DMS114 treated with DMSO at 0.1 percent for 48 hours (cell line): Measurements from ENCODE around the gene PTPRU.
"Not testable (repeated sequence)": the region's sequence is repeated elsewhere in the genome, so short reads cannot be mapped to it uniquely, and the experiment has no call there.

Experiments
- DNase-seq: peaks from one replicate; lab custom pipeline; 2025; ENCODE audit not compliant: unreplicated experiment; lab: John Stamatoyannopoulos, UW

Gene PTPRU

GRCh38 chr1:29221296-29221695 lies 15.0 kb upstream of the PTPRU start:
- no peak for DNase-seq

- not testable (repeated sequence) for DNase-seq
Measured at GRCh38 chr1:29222260-29222659, 14.1 kb upstream of the PTPRU start.

GRCh38 chr1:29222686-29223085 lies 13.6 kb upstream of the PTPRU start:
- no peak for DNase-seq

- no peak for DNase-seq
Measured at GRCh38 chr1:29223521-29223920, 12.8 kb upstream of the PTPRU start.

DNA sequence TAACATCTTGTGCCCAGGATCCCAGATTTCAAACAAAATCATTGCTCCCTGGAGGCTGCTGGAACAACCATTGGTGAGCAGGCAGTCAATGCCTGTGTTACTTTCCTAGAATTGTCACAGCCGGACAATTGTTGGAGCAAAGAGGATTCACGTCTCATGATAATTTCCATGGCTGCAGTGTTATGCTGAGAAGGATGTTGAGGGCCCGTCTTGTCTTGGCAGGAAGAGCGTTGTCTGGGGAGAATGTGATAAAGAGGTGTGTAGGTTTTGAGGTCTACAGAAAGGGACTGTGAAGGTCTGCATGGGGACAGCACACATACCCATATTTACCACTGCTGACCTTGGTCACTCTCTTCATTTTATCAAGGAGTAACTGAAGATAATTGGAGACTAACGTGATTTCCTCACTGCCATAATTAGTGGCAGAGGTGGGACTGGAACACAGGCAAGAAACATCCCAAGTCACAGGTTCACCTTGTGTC lies 11.9 kb upstream of the PTPRU start:
- DNase-seq: no peak

- no peak for DNase-seq
Measured at GRCh38 chr1:29225361-29225760, 11.0 kb upstream of the PTPRU start.

GRCh38 chr1:29227511-29227910 lies 8.8 kb upstream of the PTPRU start:
- no peak for DNase-seq

DNA sequence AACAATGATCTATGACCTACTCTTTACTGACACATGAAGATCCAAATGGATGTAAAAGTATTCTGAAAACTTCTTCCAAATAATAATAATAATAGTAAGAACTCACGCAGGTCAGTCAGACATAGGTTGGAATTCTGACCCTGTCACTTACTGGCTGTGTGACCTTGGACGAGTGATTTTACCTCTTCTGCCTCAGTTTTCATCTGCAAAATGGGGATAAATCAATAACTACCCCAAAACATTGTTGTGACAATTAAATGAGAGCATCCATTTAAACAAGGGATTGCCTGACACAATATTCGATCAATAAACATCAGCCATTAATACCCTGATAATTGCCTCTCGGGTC lies 6.1 kb upstream of the PTPRU start:
- no peak for DNase-seq

GRCh38 chr1:29230553-29231378 lies 5.6 kb upstream of the PTPRU start, which contains the start of gene MECR:
TSS of gene MECR (minus strand) at chr1:29230934. CDS start at chr1:29230906, 28 bp downstream.
- peak; percentile 89 for DNase-seq

- no peak for DNase-seq
Measured at GRCh38 chr1:29232387-29232786, 3.9 kb upstream of the PTPRU start.

DNA sequence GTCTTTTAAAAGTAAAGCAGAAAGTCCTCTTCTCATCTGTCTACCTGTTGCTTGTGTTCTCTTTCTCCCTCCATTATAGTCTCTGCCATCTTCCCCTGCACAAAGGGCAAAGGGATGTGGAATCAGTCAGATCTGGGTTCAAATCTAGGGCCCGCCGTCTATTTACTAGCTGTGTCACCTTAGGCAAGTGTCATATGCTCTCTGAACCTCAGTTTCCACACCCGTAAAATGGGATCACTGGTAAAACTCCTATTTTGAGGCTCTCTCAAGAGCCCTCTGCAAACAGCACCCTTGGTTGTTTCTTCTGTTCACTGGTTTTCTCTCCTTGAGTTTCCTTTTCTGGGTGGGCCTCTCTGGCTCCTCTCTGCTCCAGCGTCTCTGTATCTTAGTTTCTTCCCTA lies 2.6 kb upstream of the PTPRU start:
- no peak for DNase-seq

DNA sequence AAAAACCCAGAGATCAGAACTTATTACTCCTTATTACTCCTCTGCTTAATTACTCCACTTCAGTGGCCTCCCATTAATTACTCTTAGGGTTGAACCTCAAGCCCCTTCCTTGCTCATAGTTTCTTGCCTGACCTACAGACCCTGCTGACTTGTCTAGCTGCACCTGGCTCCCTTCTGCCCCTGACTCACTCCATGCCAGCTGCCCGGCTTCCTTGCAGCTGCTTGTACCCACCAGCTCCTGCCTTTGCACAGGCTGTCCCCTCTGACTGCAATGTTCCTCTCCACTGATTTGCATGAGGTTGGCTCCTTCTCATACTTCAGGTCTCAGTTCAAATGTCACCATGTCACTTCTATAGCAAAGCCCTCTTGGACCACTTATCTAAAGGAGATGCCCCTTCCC lies 1.9 kb upstream of the PTPRU start:
- no peak for DNase-seq

DNA sequence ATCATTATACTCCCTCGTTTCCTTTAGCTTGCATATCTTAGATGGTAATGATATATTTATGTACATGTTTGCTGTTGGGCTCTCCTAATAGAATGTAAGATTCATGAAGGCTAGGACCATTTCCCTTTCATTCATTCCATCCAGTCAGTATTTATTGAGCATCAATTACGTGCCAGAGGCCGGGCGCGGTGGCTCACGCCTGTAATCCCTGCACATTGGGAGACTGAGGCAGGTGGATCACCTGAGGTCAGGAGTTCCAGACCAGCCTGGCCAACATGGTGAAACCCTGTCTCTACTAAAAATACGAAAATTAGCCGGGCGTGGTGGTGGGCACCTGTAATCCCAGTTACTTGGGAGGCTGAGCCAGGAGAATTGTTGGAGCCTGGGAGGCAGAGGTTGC lies 1.4 kb upstream of the PTPRU start:
- DNase-seq: not testable (repeated sequence)

DNA sequence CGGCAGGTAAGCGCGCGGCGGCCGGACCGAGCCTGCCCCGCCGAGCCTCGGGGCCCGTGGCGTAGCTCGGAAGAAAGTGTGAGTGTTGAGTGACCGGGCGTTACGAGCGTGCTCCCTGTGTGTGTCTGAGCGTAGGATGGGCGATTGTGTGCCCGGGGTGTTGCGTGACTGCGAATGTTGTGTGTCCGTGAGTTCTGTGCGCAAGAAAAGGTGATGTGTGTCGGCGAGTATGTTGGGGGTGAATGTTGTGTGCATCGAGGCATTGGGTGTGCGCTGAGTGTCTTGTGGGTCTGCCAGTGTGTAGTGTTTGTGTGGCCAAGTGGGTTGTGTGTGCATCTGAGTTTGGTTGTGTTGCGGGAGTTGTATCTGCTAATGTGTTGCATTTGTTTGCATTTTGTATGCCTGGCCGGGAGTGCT lies 398 bp downstream of the PTPRU start:
- DNase-seq: no peak

GRCh38 chr1:29237129-29237821 lies 953 bp downstream of the PTPRU start:
- no peak for DNase-seq

DNA sequence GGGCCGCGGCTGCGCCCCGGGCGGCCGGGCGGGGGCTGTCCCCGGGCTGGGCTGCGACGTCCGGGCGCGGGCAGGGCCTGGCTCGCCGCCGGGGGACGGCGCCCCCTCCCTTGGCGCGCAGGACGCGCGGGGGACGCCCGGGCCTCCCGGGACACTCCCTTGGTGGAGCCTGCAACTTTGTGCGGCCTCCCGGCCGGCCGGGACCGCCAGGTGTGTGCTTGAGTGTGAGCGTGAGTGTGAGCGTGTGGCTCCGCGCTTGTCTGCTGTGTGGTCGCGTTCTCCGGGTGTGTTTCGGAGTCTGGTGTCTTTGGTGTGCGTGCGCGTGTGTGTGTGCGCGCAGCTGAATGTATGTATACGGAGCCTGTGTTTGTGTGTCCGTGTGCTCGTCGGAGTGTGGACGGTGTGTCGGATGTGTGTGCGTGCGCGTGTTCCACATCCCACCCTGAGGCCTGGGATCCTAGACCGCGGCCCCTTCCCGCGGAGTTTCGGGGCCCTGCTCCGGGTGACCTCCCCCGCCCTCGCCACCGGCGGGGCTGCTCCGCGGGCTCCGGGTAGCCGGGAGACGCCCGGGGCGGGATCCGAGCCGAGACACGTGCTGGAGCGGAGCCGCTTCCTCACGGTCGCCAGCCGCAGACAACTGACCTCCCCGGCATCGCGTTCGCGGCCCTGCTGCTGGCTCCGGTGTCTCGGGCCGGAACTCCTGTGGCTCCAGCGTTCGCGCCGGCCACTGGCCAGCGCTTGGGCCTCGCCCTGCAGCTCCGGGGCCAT lies 1.7 kb downstream of the PTPRU start:
- no peak for DNase-seq

- DNase-seq: no peak
Measured at GRCh38 chr1:29238620-29239002, 2.3 kb downstream of the PTPRU start.

DNA sequence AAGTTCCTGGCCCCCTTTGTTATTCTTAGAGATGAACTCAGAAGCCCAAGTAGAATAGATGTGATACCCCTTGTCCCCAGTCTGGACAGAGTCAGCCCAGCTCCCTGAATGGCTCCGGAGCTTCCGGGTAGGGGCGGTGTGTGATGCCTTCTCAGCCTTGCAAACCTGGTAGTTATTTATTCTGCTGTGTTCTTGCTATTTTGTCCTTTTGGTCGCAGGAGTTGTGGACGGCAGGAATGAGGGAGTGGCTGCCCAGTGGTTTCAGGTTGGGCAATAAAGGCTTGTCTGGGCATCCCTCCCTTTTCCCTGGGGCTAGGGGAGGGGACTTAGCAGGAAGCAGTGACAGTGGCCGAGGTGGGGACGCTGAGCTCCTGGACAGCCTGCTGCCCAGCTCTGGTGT lies 2.8 kb downstream of the PTPRU start:
- DNase-seq: no peak

GRCh38 chr1:29240400-29240837 lies 4.1 kb downstream of the PTPRU start:
- DNase-seq: no peak

DNA sequence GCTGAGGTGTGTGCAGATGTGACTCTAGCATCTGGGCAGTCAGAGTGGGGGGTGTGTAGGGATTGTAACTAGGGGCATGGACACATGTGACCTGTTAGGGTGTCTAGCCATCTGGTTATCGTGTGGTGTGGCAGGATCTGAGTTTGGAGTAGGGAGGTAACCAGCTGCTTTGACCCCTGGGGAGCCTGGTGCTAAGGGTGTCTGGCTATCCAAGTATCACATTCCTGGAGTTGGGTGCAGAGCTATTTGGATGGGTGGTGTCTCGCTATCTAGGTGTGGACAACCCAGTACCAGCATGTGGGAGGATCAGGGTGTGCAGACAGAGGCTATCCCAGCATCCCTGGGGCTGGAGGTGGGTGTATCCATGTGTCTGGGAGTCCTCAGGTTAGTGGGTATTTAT lies 4.7 kb downstream of the PTPRU start:
- no peak for DNase-seq

DNA sequence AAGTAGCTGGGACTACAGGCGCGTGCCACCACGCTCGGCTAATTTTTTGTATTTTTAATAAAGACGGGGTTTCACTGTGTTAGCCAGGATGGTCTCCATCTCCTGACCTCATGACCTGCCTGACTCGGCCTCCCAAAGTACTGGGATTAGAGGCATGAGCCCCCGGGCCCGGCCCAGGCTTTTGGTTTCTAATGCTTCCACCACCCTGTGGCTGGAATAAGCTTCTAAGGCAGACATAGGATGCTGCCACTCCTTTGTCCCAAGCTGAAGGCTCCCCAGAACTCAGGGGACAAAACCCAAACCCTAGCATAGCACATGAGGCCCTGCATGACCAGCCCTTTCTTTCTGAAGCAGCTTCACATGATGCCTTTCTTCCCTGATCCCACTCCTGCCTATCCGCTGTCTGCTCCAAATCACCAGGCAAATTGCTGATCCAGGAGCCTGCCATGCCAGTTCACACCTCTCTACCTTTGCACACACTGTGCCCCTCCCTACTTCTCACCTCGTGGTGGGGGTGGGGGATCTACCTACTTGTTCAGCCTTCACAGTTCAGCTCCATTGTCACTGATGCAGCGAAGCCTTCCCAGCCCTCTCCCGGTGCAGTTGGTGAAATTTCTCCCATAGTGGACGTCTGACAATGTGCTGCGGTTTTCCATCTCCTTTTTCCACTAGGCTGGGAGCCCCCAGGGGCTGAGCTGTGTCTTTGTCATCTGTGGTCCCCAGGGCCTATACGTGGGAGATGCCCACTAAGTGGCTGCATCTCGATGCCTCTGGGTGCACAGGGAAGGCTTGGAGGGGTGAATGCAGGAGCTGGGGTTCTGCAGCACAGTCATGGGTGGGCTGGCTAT lies 6.9 kb downstream of the PTPRU start:
- DNase-seq: no peak
